HG02938 (cell line): ENCODE data around the gene RNF6.

Source experiments
- ATAC-seq: cut with Tn5 transposase; IDR thresholded peaks from one replicate; pipeline ENCODE4 v1.9.1; 2021; ENCODE audit warnings: mild to moderate bottlenecking, moderate library complexity; ENCODE audit not compliant: unreplicated experiment

RNF6 gene

GRCh38 chr13:26168237-26168814 is 53.8 kb downstream of the RNF6 start:
- ATAC-seq: no peak

GRCh38 chr13:26163812-26164211 is 58.3 kb downstream of the RNF6 start:
- ATAC-seq: no peak
